Activated CD8-positive, alpha-beta T cell treated with anti-CD3 and anti-CD28 coated beads, Interleukin-2, amount 10 ng/mL, durations not matched to agents 7 days and 5 days (primary cell): Measurements from ENCODE around the gene ADAMTS9. TPM values are rescaled to one million over a fixed set of nuclear protein-coding genes. Genes with fewer than 3 reads are reported as not detected.
"Not testable (repeated sequence)": the region's sequence is repeated elsewhere in the genome, so short reads cannot be mapped to it uniquely, and the experiment has no call there.

ENCODE experiments used
- ATAC-seq: fragments of 150-1000 bp; cut with Tn5 transposase; one replicate; pipeline ENCODE4 v1.10.0; 2021; ENCODE audit warnings: moderate library complexity
- CTCF ChIA-PET: fragments of 350-600 bp; sonication (Branson Sonifier 250); formaldehyde crosslinking; loops from one replicate; lab custom pipeline; 2021; ENCODE audit warnings: antibody characterized with exemption; lab: Charles Lee
- POLR2A ChIA-PET: fragments of 350-600 bp; sonication (Branson Sonifier 250); formaldehyde crosslinking; loops from one replicate; lab custom pipeline; 2021; ENCODE audit warnings: antibody characterized with exemption; lab: Charles Lee
- DNase-seq: peaks from one replicate; pipeline ENCODE4 v3.0.0-alpha.2; 2020
- H3K27ac Mint-ChIP-seq: one replicate; pipeline ENCODE4 v1.8.0; 2021; ENCODE audit warnings: mild to moderate bottlenecking, mixed read lengths
- H3K27me3 Mint-ChIP-seq: one replicate; pipeline ENCODE4 v1.8.0; 2021; ENCODE audit warnings: low read depth, mixed read lengths
- H3K36me3 Mint-ChIP-seq: one replicate; pipeline ENCODE4 v1.8.0; 2021; ENCODE audit warnings: low read depth, mixed read lengths
- H3K4me1 Mint-ChIP-seq: one replicate; pipeline ENCODE4 v1.8.0; 2021; ENCODE audit warnings: low read depth, mixed read lengths
- H3K4me3 Mint-ChIP-seq: one replicate; pipeline ENCODE4 v1.8.0; 2021; ENCODE audit warnings: mild to moderate bottlenecking, mixed read lengths
- H3K9me3 Mint-ChIP-seq: one replicate; pipeline ENCODE4 v1.8.0; 2022; ENCODE audit warnings: mixed read lengths; ENCODE audit not compliant: insufficient read depth
- total RNA-seq, 2 experiments: library from RNA; stranded (reverse); gene quantifications; one replicate each; pipeline ENCODE4 v1.2.3, GENCODE V29; 2021

Gene ADAMTS9
- total RNA-seq, 2 experiments from 2014 or later, result not detected

DNA sequence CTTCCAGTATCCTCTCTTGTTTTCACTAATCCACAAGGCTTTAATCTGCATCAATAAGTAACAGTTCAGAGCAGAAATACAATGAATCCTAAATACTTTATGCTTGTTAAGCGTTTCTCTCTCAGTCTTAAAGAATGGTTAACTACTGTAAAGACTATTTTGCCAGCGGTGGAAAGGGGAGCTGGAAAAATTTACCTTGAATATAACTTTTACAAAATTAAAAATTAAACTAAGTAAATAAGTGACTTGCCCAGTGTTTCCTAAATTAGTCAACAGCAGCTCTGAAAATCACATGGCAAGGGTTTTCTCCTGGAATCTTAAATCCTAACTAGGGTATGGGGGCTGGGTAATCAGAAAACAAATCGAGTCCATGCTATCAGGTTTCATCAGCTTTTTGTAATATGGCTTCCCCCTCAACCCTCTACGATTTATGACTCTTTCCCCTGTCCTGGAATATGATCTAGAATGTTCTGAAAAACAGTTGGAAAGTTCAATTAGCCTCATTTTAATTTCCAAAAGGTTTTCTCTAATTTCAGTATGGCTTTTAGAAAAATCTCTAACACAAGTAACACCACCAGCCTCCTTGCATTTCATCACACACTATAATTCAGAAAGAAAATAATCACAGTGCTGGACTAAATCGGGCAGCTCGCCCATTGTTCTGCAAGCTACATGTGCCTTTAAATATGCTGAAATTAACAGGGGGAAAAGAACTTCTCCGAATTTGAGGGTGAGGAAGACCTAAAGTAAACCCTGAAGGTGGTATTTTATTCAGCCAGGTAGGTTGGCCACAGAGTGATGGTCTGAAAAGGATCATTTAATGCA, 133.5 kb downstream of the ADAMTS9 start:
- CTCF ChIA-PET, result interaction anchor here (0.6 kb wide), 1 partner anchor 144 kb away, joined by 3 read pairs; no protein-coding TSS in a partner anchor
- no peak for DNase-seq
- POLR2A ChIA-PET, result no interaction called here

DNA sequence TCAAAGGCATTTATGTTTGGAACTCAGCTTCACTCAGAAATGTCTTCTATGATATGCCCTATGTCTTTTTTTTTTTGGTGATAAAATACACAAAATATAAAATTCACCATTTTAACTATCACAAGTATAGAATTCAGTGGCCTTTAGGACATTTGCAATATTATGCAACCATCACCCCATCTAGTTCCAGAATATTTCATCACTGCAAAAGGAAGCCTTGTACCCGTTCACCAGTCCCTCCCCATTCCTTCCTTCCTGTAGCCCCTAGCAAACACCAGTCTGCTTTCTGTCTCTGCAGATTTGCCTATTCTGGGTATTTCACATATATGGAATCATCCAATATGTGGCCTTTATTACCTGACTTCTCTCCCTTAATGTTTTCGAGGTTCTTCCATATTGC, 134.8 kb downstream of the ADAMTS9 start:
- POLR2A ChIA-PET, result no interaction called here
- Mint-ChIP-seq H3K27ac (no peak overlapping the region), H3K27me3 (no peaks in the 10 kb centered on the region)

More for the DNA sequence above, 133.5 kb downstream of the ADAMTS9 start:
- Mint-ChIP-seq H3K4me1 (no peaks in the 10 kb centered on the region), H3K4me3 (no peak overlapping the region), H3K27ac (no peak overlapping the region), H3K27me3 (no peaks in the 10 kb centered on the region), H3K36me3 (no peaks in the 10 kb centered on the region), H3K9me3 (no peaks in the 10 kb centered on the region)
- no peak for ATAC-seq

DNA sequence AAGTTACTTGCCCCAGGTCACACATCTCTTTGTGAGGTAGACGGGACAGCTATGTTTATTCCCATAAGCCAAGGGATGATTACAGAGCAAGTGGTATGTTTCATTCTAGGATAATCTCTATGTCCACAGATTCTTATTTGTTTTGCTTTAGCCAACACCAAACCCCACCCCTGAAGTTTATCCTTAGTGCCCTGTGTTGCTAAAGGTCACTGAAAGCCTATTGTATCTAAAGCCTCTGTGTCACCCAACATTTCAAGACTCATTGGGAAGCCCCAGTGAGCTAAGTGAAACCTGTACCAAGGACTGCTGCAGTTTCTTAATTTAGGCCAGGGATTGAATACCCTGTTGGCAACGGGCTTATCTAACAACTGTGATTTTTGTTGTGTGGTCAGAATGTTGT, 135.6 kb downstream of the ADAMTS9 start:
- Mint-ChIP-seq H3K27ac (no peak overlapping the region), H3K4me3 (no peak overlapping the region), H3K9me3 (no peaks in the 10 kb centered on the region), H3K27me3 (no peaks in the 10 kb centered on the region), H3K36me3 (no peaks in the 10 kb centered on the region), H3K4me1 (no peaks in the 10 kb centered on the region)
- DNase-seq (no peak), ATAC-seq (no peak)
- CTCF ChIA-PET, result interaction anchor here (1.1 kb wide), 1 partner anchor 22 kb away, joined by 4 read pairs; no protein-coding TSS in a partner anchor
- POLR2A ChIA-PET, result no interaction called here

More for the DNA sequence above, 134.8 kb downstream of the ADAMTS9 start:
- DNase-seq, result no peak
- no peaks in the 10 kb centered on the region for H3K36me3 Mint-ChIP-seq
- H3K9me3 Mint-ChIP-seq, result no peaks in the 10 kb centered on the region
- no peak overlapping the region for H3K4me3 Mint-ChIP-seq
- no peak for ATAC-seq
- H3K4me1 Mint-ChIP-seq, result no peaks in the 10 kb centered on the region
- CTCF ChIA-PET, result no interaction called here

DNA sequence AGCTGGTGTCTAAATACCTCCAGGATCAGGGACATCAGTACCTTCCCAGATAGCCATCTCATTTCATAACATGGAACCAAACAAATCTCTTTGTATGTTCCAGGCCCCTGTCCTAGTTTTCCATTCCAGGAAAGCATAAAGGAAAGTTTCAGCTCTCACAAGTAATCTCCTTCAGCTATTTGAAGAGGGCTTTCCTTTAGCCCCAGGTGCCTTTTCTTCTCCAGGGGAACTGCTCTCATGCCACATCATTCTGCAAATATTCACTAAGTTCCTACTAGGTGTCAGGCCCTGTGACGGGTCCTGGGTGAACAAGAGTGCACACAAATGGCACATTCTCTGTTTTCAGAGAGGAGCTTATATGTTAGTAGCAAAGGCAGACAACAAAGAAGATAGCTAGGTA, 136.1 kb downstream of the ADAMTS9 start:
- no peaks in the 10 kb centered on the region for H3K36me3 Mint-ChIP-seq
- H3K4me3 Mint-ChIP-seq, result no peak overlapping the region
- no peaks in the 10 kb centered on the region for H3K9me3 Mint-ChIP-seq
- no peaks in the 10 kb centered on the region for H3K4me1 Mint-ChIP-seq
- H3K27me3 Mint-ChIP-seq, result no peaks in the 10 kb centered on the region
- ChIA-PET POLR2A (no interaction called here), CTCF (interaction anchor here (1.1 kb wide), 1 partner anchor 21 kb away, joined by 4 read pairs; no protein-coding TSS in a partner anchor)
- H3K27ac Mint-ChIP-seq, result no peak overlapping the region
- DNase-seq, result no peak
- ATAC-seq, result no peak

DNA sequence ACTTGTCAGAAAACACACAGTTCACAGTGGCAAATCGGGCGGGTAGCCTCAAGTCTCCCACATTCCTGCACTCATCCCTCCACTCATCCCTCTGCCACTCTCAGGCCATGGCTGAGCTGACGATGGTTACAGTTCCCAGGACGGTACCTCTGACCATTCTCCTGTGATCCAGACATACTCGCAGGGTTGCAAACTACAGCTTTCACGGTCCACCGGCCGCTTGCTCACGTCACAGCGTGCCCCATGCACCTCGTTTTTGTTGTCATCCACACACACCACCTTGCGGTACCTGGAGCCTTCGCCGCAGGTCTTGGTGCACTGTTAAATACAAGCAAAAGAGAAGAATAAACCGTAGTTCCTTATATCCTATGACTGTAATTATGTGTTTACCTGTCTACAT, 137.1 kb downstream of the ADAMTS9 start:
- CTCF ChIA-PET, result no interaction called here
- H3K4me3 Mint-ChIP-seq, result no peak overlapping the region
- no peak overlapping the region for H3K27ac Mint-ChIP-seq
- ATAC-seq, result no peak
- no peaks in the 10 kb centered on the region for H3K27me3 Mint-ChIP-seq
- no peaks in the 10 kb centered on the region for H3K4me1 Mint-ChIP-seq
- no peaks in the 10 kb centered on the region for H3K36me3 Mint-ChIP-seq
- DNase-seq, result no peak
- POLR2A ChIA-PET, result no interaction called here
- no peaks in the 10 kb centered on the region for H3K9me3 Mint-ChIP-seq

DNA sequence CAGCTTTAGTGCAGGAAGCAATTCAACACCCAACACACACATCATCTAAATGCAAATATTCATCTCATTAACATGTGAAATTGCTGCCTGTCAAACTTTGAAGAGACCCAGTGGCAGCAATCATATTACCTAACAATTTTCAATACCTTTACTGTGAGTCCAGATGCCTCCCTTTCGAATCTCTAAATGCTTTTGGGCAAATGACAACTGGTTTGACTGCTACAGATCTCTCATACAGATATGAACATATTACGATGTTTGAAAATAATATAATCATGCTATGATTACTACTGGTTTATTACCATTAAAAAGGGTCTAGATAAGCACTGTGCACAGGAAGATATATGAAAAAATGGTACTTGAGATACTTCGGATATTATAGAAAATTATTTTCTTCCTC, 137.9 kb downstream of the ADAMTS9 start:
- no peaks in the 10 kb centered on the region for H3K9me3 Mint-ChIP-seq
- ATAC-seq, result no peak
- no peaks in the 10 kb centered on the region for H3K27me3 Mint-ChIP-seq
- CTCF ChIA-PET, result no interaction called here
- POLR2A ChIA-PET, result no interaction called here
- H3K4me1 Mint-ChIP-seq, result no peaks in the 10 kb centered on the region
- no peak overlapping the region for H3K27ac Mint-ChIP-seq
- no peak overlapping the region for H3K4me3 Mint-ChIP-seq
- H3K36me3 Mint-ChIP-seq, result no peaks in the 10 kb centered on the region
- no peak for DNase-seq

DNA sequence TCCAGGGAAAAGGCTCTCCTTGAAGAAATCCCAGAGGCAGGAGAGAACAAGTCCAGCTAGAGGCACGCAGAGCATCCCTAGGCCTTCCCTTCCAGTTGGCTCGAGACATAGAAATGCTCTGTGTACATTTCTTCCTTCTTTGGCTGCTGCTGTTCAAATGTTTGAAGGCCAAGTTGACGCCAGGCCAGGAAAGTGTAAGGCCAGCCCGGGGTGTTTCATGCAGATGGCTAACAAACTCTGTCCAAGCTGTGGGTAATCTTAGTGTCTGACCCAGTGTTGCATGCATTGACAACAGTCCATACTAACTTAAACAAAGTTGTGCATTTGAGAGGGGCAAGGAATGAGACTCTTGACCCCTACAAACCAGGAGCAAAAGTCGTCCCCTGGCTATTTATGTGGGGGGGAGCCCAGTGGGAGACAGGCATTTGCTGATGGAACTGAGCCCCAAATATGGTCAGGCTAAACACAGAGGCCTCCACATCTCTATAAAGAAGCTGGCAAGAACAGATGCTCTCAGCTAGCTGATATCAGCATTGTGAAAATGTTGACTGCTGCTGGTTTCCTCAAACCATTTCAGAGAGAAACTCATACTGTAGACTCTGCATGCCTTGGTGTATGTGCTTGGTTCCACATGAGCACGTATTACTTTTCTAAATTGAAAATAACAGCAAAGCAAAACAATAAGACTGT, 139.5 kb downstream of the ADAMTS9 start:
- ChIA-PET CTCF (interaction anchor here (1.2 kb wide), 1 partner anchor 15 kb away, joined by 3 read pairs; no protein-coding TSS in a partner anchor), POLR2A (no interaction called here)
- Mint-ChIP-seq H3K9me3 (no peaks in the 10 kb centered on the region), H3K4me3 (no peak overlapping the region), H3K27ac (no peak overlapping the region), H3K36me3 (no peaks in the 10 kb centered on the region), H3K27me3 (no peaks in the 10 kb centered on the region), H3K4me1 (no peaks in the 10 kb centered on the region)
- DNase-seq (no peak), ATAC-seq (no peak)

DNA sequence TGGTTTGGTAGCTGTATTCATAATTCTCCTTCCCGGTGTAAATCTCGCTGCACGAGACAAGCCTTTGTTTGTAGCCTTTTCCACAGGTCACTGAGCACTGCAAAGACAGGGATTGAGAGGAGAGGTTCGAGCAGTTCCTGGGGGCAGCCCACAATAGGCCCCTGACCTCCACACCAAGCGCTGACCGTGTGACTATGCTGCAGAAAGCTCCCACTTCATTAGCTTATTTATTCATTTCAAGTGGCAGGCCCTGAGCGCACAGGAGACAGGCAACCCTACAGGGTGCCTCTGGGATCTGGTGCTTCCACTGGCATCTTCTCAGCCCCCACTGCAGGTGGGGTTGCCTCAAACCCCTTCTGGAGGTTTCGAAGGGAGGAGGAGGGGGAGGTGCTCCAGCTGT, 140.9 kb downstream of the ADAMTS9 start:
- Mint-ChIP-seq H3K27ac (no peak overlapping the region), H3K27me3 (no peaks in the 10 kb centered on the region), H3K36me3 (no peaks in the 10 kb centered on the region), H3K4me3 (no peak overlapping the region), H3K9me3 (no peaks in the 10 kb centered on the region), H3K4me1 (no peaks in the 10 kb centered on the region)
- DNase-seq (no peak), ATAC-seq (no peak)
- ChIA-PET POLR2A (no interaction called here), CTCF (no interaction called here)

DNA sequence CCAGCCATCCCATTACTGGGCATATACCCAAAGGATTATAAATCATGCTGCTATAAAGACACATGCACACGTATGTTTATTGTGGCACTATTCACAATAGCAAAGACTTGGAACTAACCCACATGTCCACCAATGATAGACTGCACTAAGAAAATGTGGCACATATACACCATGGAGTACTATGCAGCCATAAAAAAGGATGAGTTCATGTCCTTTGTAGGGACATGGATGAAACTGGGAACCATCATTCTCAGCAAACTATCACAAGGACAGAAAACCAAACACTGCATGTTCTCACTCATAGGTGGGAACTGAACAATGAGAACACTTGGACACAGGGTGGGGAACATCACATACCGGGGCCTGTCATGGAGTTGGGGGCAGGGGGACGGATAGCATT, 142.6 kb downstream of the ADAMTS9 start:
- CTCF ChIA-PET, H3K27me3 Mint-ChIP-seq, H3K9me3 Mint-ChIP-seq, H3K4me3 Mint-ChIP-seq, POLR2A ChIA-PET, DNase-seq, H3K4me1 Mint-ChIP-seq, ATAC-seq, H3K36me3 Mint-ChIP-seq, H3K27ac Mint-ChIP-seq: not testable (repeated sequence)

DNA sequence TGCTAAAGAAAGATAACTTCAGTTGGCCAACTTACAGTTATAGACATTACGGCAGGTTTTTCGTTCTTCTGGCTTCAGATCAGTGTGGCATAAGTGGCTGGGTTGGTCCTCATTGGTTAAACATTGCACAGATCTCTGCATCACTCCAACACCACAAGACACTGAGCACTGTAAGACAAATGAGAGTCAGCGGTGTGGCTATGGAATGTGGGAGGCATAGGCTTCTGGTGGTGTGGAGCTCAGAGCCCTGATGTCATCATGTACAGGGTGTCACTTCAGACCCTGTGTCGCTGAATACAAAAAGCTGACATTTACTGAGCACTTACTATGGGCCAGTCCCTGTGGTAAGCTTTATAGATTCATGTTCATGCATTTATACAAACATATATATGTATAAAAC, 146.0 kb downstream of the ADAMTS9 start:
- Mint-ChIP-seq H3K9me3 (no peaks in the 10 kb centered on the region), H3K4me1 (no peaks in the 10 kb centered on the region), H3K27ac (no peak overlapping the region), H3K27me3 (no peaks in the 10 kb centered on the region), H3K36me3 (no peaks in the 10 kb centered on the region), H3K4me3 (no peak overlapping the region)
- DNase-seq (no peak), ATAC-seq (no peak)
- ChIA-PET POLR2A (no interaction called here), CTCF (no interaction called here)

DNA sequence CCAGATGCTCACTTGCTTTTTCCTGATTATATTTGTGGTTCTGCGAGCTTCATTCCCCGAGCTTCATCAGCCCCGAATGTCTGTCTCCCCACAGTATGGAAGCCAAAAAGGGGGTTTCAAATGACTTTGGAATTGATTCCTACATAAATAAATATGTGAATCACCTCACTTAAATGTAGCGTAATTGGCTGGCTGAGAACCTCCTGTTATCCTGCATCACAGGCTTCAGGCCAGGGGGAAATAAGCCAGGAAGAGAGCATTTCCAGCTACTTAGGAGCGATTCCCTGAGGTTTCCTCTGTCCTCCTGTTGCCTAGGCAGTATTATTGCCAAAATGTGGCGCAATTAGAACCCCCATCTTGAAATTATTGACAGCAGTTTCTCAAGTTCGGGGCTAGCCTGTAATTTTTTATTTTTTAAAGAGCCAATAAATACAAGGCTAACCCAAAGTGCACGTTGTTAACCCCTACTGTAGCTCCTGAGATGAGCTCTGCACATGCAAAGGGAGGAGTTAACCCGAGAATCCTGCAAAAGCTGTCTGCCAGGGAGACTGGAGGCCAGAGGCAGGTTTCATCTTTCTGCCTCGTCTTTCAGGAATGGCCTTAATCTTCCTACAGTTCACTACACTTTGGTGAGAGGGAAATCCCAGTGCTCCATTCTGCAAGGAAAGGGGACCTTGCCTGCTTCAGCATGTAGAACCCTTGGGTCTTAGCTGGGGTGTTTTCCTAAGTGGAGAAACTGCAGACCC, 148.2 kb downstream of the ADAMTS9 start:
- CTCF ChIA-PET, result interaction anchor here (1.5 kb wide), 1 partner anchor 9 kb away, joined by 7 read pairs; no protein-coding TSS in a partner anchor
- ATAC-seq (no peak), DNase-seq (no peak)
- POLR2A ChIA-PET, result no interaction called here
- H3K4me1 Mint-ChIP-seq, result no peaks in the 10 kb centered on the region
- no peaks in the 10 kb centered on the region for H3K36me3 Mint-ChIP-seq
- no peaks in the 10 kb centered on the region for H3K27me3 Mint-ChIP-seq
- H3K4me3 Mint-ChIP-seq, result no peak overlapping the region
- no peaks in the 10 kb centered on the region for H3K9me3 Mint-ChIP-seq
- no peak overlapping the region for H3K27ac Mint-ChIP-seq
